NB4 (cell line): ENCODE results near the gene MAPK8IP2.

Experiments used
- DNase-seq: peaks from one replicate; pipeline ENCODE4 v3.0.0; 2010; ENCODE audit warnings: low read depth
- H3K4me3 ChIP-seq: one replicate; pipeline ENCODE4 v1.5.1; 2011; ENCODE audit warnings: mild to moderate bottlenecking, low read depth, low read length, moderate library complexity
- MAX ChIP-seq: IDR thresholded peaks from 2 replicates; pipeline ENCODE4 v1.6.1; 2011; ENCODE audit warnings: low read depth, low read length
- MYC ChIP-seq: IDR thresholded peaks from 2 replicates; pipeline ENCODE4 v1.6.1; 2011; ENCODE audit warnings: low read depth, low read length
- POLR2A ChIP-seq: IDR thresholded peaks from 2 replicates; pipeline ENCODE4 v1.6.1; 2011; ENCODE audit warnings: mild to moderate bottlenecking; ENCODE audit not compliant: insufficient read length; ENCODE audit errors: extremely low read depth
- TF ChIP-seq, protein P1 (sequence below): IDR thresholded peaks from one replicate; pipeline ENCODE4 v1.5.1; 2012; ENCODE audit warnings: low read depth, low read length

The MAPK8IP2 gene

DNA sequence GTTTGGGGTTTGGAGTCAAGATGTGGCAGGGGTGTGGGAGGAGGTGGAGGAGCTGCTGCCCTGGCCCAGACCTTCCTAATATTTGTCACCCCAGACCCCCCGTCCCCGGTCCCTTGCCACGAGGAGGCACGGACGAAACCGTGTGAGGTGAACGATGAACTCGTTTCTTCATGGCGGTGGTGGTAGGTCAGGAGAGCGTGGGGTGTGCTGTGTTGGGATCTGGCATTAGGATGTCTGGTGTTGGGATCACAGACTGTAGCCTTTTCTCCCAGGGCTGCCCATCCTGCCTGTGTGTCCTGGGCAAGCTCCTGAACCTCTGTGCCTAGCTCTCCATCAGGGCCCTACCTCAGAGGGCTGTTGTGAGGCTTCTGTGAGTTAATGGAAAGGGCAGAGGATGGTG lies 8.4 kb downstream of the MAPK8IP2 start:
- no peak overlapping the region for H3K4me3 ChIP-seq
- no peak for DNase-seq
- TF ChIP-seq MYC (no peak), POLR2A (no peak), MAX (no peak)
- TF ChIP-seq, protein P1, sequence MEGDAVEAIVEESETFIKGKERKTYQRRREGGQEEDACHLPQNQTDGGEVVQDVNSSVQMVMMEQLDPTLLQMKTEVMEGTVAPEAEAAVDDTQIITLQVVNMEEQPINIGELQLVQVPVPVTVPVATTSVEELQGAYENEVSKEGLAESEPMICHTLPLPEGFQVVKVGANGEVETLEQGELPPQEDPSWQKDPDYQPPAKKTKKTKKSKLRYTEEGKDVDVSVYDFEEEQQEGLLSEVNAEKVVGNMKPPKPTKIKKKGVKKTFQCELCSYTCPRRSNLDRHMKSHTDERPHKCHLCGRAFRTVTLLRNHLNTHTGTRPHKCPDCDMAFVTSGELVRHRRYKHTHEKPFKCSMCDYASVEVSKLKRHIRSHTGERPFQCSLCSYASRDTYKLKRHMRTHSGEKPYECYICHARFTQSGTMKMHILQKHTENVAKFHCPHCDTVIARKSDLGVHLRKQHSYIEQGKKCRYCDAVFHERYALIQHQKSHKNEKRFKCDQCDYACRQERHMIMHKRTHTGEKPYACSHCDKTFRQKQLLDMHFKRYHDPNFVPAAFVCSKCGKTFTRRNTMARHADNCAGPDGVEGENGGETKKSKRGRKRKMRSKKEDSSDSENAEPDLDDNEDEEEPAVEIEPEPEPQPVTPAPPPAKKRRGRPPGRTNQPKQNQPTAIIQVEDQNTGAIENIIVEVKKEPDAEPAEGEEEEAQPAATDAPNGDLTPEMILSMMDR, result no peak

DNA sequence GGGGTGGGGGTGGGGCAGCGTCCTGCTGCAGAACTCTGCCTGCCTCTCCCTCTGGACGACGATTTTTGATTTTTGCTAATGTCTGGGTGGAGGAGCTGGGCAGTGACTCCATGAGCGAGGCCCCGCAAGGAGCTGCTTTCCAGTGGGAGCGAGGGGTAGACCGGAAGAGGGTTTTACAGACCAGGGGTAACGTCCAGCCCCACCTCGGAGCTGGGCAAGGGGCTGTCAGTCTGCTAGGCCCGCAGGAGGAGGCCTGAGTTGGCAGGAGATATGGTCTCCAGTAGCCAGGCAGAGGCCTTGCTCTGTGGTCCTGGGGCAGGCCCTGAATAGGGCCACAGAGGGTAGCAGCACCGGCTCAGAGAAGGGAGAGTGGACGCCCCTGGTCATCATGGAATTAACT lies 9.0 kb downstream of the MAPK8IP2 start:
- TF ChIP-seq POLR2A (no peak), MAX (no peak), MYC (no peak)
- TF ChIP-seq, protein P1, result no peak
- no peak overlapping the region for H3K4me3 ChIP-seq
- no peak for DNase-seq

GRCh38 chr22:50610041-50610451 lies 9.5 kb downstream of the MAPK8IP2 start:
- H3K4me3 ChIP-seq, result no peak overlapping the region
- no peak for DNase-seq
- TF ChIP-seq POLR2A (no peak), MAX (no peak), MYC (no peak)
- TF ChIP-seq, protein P1, result no peak

- no peak for DNase-seq
- H3K4me3 ChIP-seq, result no peak overlapping the region
- TF ChIP-seq POLR2A, result no peak
- TF ChIP-seq, protein P1, result no peak
- TF ChIP-seq MYC, result no peak
- no peak for TF ChIP-seq MAX
Observed at GRCh38 chr22:50610581-50610980, 10.0 kb downstream of the MAPK8IP2 start.

GRCh38 chr22:50611341-50612060 lies 10.9 kb downstream of the MAPK8IP2 start:
- TF ChIP-seq, protein P1, result no peak
- TF ChIP-seq MYC, result no peak
- TF ChIP-seq POLR2A, result no peak
- no peak for TF ChIP-seq MAX
- DNase-seq, result no peak
- no peak overlapping the region for H3K4me3 ChIP-seq

DNA sequence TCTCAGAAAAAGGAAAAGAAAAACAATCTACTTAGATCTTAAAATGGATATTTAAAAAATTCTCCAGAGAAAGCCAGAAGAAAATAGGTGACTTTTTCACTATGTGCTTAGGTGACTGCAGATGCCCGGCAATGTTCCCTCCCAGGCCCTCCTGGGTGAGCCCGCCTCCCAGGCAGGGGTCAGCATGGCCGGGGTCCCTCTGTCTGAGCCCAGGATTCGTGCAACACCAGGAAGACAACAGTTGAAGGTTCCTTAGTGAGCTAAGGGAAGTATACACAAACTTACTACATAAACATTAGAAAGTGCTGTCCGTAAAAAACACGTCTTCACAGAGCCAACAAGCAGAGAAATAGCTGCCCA lies 11.6 kb downstream of the MAPK8IP2 start:
- TF ChIP-seq MAX (no peak), MYC (no peak), POLR2A (no peak)
- TF ChIP-seq, protein P1, result no peak
- no peak for DNase-seq
- no peak overlapping the region for H3K4me3 ChIP-seq
